COLO829 (cell line): ENCODE data around the gene SSBP2.
"Not testable (repeated sequence)": the region's sequence is repeated elsewhere in the genome, so short reads cannot be mapped to it uniquely, and the experiment has no call there.

Experiments used
- DNase-seq: peaks from one replicate; pipeline ENCODE4 v3.0.0; 2012; ENCODE audit warnings: low spot score

Gene SSBP2

GRCh38 chr5:81426359-81427030, 324.4 kb downstream of the SSBP2 start:
- no peak for DNase-seq

- peak; percentile 21 for DNase-seq
Observed at GRCh38 chr5:81425569-81425968, 325.3 kb downstream of the SSBP2 start.

- DNase-seq: no peak
Observed at GRCh38 chr5:81424728-81425127, 326.2 kb downstream of the SSBP2 start.

GRCh38 chr5:81422671-81423070, 328.2 kb downstream of the SSBP2 start:
- DNase-seq: no peak

- DNase-seq: peak; percentile 68
Observed at GRCh38 chr5:81420039-81420667, 330.7 kb downstream of the SSBP2 start.

- no peak for DNase-seq
Observed at GRCh38 chr5:81418606-81419005, 332.3 kb downstream of the SSBP2 start.

- DNase-seq: no peak
Observed at GRCh38 chr5:81417052-81417451, 333.8 kb downstream of the SSBP2 start.

- no peak for DNase-seq
Observed at GRCh38 chr5:81409896-81410295, 341.0 kb downstream of the SSBP2 start.

- DNase-seq: no peak
Observed at GRCh38 chr5:81409361-81409760, 341.5 kb downstream of the SSBP2 start.

- peak; percentile 56 for DNase-seq
Observed at GRCh38 chr5:81408496-81408895, 342.4 kb downstream of the SSBP2 start.

GRCh38 chr5:81407811-81408210, 343.1 kb downstream of the SSBP2 start:
- DNase-seq: not testable (repeated sequence)

GRCh38 chr5:81405126-81405891, 345.6 kb downstream of the SSBP2 start:
- DNase-seq: no peak

GRCh38 chr5:81402192-81402930, 348.5 kb downstream of the SSBP2 start:
- no peak for DNase-seq

GRCh38 chr5:81401266-81401665, 349.6 kb downstream of the SSBP2 start:
- DNase-seq: no peak

- DNase-seq: no peak
Observed at GRCh38 chr5:81400375-81400774, 350.5 kb downstream of the SSBP2 start.

GRCh38 chr5:81398741-81399140, 352.2 kb downstream of the SSBP2 start:
- DNase-seq: no peak

GRCh38 chr5:81397176-81397575, 353.7 kb downstream of the SSBP2 start:
- no peak for DNase-seq

GRCh38 chr5:81395262-81395661, 355.6 kb downstream of the SSBP2 start:
- DNase-seq: no peak

GRCh38 chr5:81393783-81394718, 356.8 kb downstream of the SSBP2 start, which contains the start of gene ACOT12:
Gene ACOT12 (minus strand): TSS chr5:81394134. CDS start chr5:81394114, 20 bp downstream.
- DNase-seq: no peak

GRCh38 chr5:81393430-81393782, 357.5 kb downstream of the SSBP2 start:
- DNase-seq: no peak

GRCh38 chr5:81389025-81389424, 361.9 kb downstream of the SSBP2 start:
- no peak for DNase-seq
